Measurements from ENCODE around the gene CUL4B. TPM values are rescaled to one million over a fixed set of nuclear protein-coding genes. Genes with fewer than 3 reads are reported as not detected.

The CUL4B gene
- total RNA-seq, 1 experiment from 2014 or later = 54.1 TPM

DNA sequence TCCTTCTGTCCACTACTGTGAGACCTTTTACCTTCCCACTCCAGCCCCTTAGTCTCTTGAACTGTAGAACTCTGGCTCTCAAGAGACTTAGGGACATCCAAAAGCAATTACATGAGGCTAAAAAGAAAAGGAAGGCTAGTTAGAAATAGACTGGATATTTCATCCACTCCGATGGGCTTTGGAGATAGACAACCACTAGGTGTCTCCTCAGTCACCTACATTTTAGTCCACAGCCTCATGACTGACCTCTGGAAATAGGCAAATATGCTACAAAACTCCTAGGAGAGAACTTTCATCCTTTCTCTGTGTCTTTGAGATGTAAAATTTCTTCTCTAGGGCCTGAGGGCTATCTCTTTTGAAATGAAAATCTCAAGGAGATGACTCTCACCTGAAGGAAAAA lies 46.5 kb downstream of the CUL4B start:
- CTCF ChIA-PET = interaction anchor here (1.1 kb wide), 1 partner anchor 149 kb away, joined by 6 read pairs; no protein-coding TSS in a partner anchor
- POLR2A ChIA-PET = no interaction called here
- RAD21 ChIA-PET (ENCODE audit: low non-redundant PET in 1 of 2, low total read pairs in 2 of 2, uncharacterized antibody in 2 of 2, unreplicated experiment in 2 of 2) = no interaction called here
- H2AFZ ChIP-seq (ENCODE audit: low read depth, low read length, poor library complexity, severe bottlenecking) = no peak overlapping the region
- no peak overlapping the region for H3K4me2 ChIP-seq (ENCODE audit: low read length)
- H3K27me3 ChIP-seq (ENCODE audit: insufficient read depth, low read length) = no peaks in the 10 kb centered on the region
- DNase-seq (ENCODE audit: low read depth, low spot score) (no peak), ATAC-seq (peak; percentile 67)
- H3K4me3 ChIP-seq (replicated peaks in 1 of 2; ENCODE audit: low read depth in 1 of 2, low read length in 2 of 2) = no peak overlapping the region
- H3K27ac ChIP-seq (ENCODE audit: low read depth, low read length) = no peak overlapping the region
- H3K9ac ChIP-seq (ENCODE audit: low read length) = no peak overlapping the region
- no peaks in the 10 kb centered on the region for H3K36me3 ChIP-seq (ENCODE audit: control insufficient read depth in 1 of 2, insufficient read depth in 2 of 2, low read length in 2 of 2)
- no TSS peak for BruUV-seq (replicated peaks)
- H3K9me2 ChIP-seq (ENCODE audit: insufficient read depth) = no peaks in the 10 kb centered on the region
- no peaks in the 10 kb centered on the region for H3K9me3 ChIP-seq (ENCODE audit: control insufficient read depth in 1 of 2, insufficient read depth in 1 of 2, low read depth in 1 of 2, low read length in 2 of 2)
- H3K4me1 ChIP-seq (ENCODE audit: control insufficient read depth in 1 of 2, insufficient read depth in 2 of 2, low read length in 2 of 2) = peaks cover 2 to 7% of the 10 kb centered on the region in 2 experiments; a peak in 2 of 4 replicates
- peak; percentile 65 for TF ChIP-seq RAD21 (IDR thresholded peaks at IDR 0.05; ENCODE audit: low read depth)
- no peak for TF ChIP-seq SP1 (IDR thresholded peaks at IDR 0.05; ENCODE audit: low read depth)
- TF ChIP-seq, protein P1, sequence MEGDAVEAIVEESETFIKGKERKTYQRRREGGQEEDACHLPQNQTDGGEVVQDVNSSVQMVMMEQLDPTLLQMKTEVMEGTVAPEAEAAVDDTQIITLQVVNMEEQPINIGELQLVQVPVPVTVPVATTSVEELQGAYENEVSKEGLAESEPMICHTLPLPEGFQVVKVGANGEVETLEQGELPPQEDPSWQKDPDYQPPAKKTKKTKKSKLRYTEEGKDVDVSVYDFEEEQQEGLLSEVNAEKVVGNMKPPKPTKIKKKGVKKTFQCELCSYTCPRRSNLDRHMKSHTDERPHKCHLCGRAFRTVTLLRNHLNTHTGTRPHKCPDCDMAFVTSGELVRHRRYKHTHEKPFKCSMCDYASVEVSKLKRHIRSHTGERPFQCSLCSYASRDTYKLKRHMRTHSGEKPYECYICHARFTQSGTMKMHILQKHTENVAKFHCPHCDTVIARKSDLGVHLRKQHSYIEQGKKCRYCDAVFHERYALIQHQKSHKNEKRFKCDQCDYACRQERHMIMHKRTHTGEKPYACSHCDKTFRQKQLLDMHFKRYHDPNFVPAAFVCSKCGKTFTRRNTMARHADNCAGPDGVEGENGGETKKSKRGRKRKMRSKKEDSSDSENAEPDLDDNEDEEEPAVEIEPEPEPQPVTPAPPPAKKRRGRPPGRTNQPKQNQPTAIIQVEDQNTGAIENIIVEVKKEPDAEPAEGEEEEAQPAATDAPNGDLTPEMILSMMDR (IDR thresholded peaks at IDR 0.05 in 2 of 3, conservative IDR thresholded peaks at IDR 0.05 in 1 of 3; ENCODE audit: borderline replicate concordance in 1 of 3, insufficient read depth in 1 of 3, low read depth in 2 of 3, low read length in 2 of 3) = peak; percentile 38 to 51 (median 38); a peak in 5 of 6 replicates
- H3K79me2 ChIP-seq (ENCODE audit: insufficient read depth, low read length) = no peaks in the 10 kb centered on the region
- intact Hi-C loops (cut with micrococcal nuclease) = loop anchor here (1.0 kb wide), 1 partner anchor 150 kb away; no protein-coding TSS in a partner anchor
- no peaks in the 10 kb centered on the region for H4K20me1 ChIP-seq (ENCODE audit: insufficient read depth)

DNA sequence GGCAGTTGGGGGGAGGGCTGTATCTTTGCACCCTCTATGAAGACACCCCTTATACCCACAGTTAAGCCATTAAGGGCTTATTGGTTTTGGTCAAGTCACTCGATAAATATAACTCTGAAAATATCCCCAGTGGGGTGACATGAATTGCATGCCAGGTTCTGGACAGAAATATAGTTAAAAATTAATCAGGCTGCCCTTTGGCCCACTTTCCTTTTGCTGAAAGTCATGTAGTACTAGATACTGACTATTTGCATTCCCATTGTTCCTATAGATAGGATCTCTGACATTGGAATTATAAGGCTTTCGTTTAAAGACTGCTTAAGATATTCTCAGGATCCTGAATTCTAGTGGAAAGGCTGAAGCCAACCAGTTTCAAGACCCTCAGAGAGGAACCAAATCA lies 48.1 kb downstream of the CUL4B start:
- no peak for TF ChIP-seq SP1 (IDR thresholded peaks at IDR 0.05; ENCODE audit: low read depth)

More for the DNA sequence above, 48.1 kb downstream of the CUL4B start:
- no peaks in the 10 kb centered on the region for H3K79me2 ChIP-seq (ENCODE audit: insufficient read depth, low read length)
- ChIA-PET CTCF (no interaction called here), POLR2A (no interaction called here), RAD21 (ENCODE audit: low non-redundant PET in 1 of 2, low total read pairs in 2 of 2, uncharacterized antibody in 2 of 2, unreplicated experiment in 2 of 2) (no interaction called here)
- H3K9me2 ChIP-seq (ENCODE audit: insufficient read depth) = no peaks in the 10 kb centered on the region
- no TSS peak for BruUV-seq (replicated peaks)
- H2AFZ ChIP-seq (ENCODE audit: low read depth, low read length, poor library complexity, severe bottlenecking) = no peak overlapping the region
- no peaks in the 10 kb centered on the region for H4K20me1 ChIP-seq (ENCODE audit: insufficient read depth)
- no peak for DNase-seq (ENCODE audit: low read depth, low spot score)
- intact Hi-C loops (cut with micrococcal nuclease) = no loop called here
- no peaks in the 10 kb centered on the region for H3K36me3 ChIP-seq (ENCODE audit: control insufficient read depth in 1 of 2, insufficient read depth in 2 of 2, low read length in 2 of 2)
- H3K4me3 ChIP-seq (replicated peaks in 1 of 2; ENCODE audit: low read depth in 1 of 2, low read length in 2 of 2) = no peak overlapping the region
- H3K4me1 ChIP-seq (ENCODE audit: control insufficient read depth in 1 of 2, insufficient read depth in 2 of 2, low read length in 2 of 2) = no peaks in the 10 kb centered on the region; a peak in 1 of 4 replicates
- ATAC-seq = no peak
- no peaks in the 10 kb centered on the region for H3K9me3 ChIP-seq (ENCODE audit: control insufficient read depth in 1 of 2, insufficient read depth in 1 of 2, low read depth in 1 of 2, low read length in 2 of 2)
- no peaks in the 10 kb centered on the region for H3K27me3 ChIP-seq (ENCODE audit: insufficient read depth, low read length)
- no peak overlapping the region for H3K4me2 ChIP-seq (ENCODE audit: low read length)
- no peak overlapping the region for H3K9ac ChIP-seq (ENCODE audit: low read length)
- H3K27ac ChIP-seq (ENCODE audit: low read depth, low read length) = no peak overlapping the region

Data from HCT116 (cell line).